EL (cell line): ENCODE results near the gene ZNF248.
A peak's percentile ranks its signal among the peaks of the same experiment; 100 is the strongest.

Source experiments
- DNase-seq: peaks from one replicate; pipeline ENCODE4 v3.0.0-alpha.2; 2016

The ZNF248 gene

DNA sequence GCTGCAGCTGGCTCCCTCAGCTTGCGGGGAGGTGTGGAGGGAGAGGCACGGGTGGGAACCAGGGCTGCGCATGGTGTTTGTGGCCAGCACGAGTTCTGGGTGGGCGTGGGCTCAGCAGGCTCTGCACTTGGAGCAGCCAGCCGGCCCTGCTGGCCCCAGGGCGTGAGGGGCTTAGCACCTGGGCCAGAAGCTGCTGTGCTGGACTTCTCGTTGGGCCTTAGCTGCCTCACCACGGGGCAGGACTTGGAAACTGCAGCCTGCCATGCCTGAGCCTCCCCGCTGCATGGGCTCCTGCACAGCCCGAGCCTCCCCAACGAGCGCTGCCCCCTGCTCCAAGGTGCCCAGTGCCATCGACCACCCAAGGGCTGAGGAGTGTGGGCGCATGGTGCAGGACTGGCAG is 120.1 kb downstream of the ZNF248 start:
- DNase-seq: no peak

DNA sequence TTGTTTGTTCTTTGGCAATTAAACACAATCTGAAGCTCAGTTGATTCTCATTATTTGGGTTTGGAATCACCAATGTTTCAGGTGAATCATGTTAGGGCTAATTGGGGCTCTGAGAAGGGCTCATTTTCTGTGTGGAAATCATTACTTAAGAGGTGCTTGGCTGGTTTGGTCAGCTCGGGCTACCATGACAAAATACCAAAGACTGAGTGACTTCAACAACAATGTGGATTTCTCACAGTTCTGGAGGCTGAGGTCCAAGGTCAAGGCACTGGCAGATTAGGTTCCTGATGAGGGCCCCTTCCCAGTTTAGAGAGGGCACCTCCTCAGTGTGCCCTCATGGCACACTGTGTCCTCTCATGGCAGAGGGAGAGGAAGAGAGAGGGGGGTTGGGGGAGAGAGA is 121.3 kb downstream of the ZNF248 start:
- no peak for DNase-seq

DNA sequence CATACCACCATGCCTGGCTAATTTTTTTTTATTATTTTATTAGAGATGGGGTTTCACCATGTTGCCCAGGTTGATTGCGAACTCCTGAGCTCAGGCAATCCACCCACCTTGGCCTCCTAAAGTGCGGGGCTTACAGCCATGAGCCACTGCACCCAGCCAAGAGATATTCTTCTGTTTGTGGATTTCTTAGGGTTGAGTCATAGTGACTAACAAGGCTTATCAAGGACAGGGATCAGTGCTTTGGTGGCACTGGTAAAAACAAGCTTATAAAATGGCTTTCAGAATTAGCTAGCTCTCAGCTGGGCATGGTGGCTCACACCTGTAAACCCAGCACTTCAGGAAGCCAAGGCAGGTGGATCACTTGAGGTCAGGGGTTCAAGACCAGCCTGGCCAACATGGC is 122.4 kb downstream of the ZNF248 start:
- peak; percentile 32 for DNase-seq
